ENCODE results near the gene PALLD. TPM values are rescaled to one million over a fixed set of nuclear protein-coding genes. Genes with fewer than 3 reads are reported as not detected.

The PALLD gene
- total RNA-seq, 4 donors from 2014 or later = 266 to 761 (median 441) TPM

DNA sequence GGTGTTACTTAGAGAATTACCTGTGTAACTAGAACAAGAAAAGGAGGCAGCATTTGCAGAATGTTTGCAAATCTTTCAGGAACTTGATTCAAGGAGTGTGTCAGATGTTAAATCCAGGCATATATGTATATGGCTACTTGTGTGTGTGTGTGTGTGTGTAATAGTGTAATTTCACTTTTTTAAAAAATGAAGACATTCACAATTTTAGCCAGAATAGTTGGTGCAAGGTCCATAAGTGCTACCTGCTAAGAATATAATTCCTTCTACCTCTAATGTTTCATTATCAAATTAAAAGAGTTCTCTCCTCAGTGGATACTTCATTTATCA is 158.0 kb downstream of the PALLD start:
- Histone ChIP-seq H3K4me1 (peaks cover 0 to 4% of the 10 kb centered on the region in 2 donors), H3K27me3 (no peaks in the 10 kb centered on the region), H3K27ac (peak overlapping the region; percentile 40 to 64), H3K9me3 (no peaks in the 10 kb centered on the region), H3K36me3 (no peaks in the 10 kb centered on the region), H3K4me3 (no peak overlapping the region)
- intact Hi-C loops (cut with DNase I; ENCODE audit: low total_unique reads) = no loop called here
- DNase-seq = no peak
- no peak for TF ChIP-seq POLR2A (IDR thresholded peaks at IDR 0.05)
- TF ChIP-seq, protein P1, sequence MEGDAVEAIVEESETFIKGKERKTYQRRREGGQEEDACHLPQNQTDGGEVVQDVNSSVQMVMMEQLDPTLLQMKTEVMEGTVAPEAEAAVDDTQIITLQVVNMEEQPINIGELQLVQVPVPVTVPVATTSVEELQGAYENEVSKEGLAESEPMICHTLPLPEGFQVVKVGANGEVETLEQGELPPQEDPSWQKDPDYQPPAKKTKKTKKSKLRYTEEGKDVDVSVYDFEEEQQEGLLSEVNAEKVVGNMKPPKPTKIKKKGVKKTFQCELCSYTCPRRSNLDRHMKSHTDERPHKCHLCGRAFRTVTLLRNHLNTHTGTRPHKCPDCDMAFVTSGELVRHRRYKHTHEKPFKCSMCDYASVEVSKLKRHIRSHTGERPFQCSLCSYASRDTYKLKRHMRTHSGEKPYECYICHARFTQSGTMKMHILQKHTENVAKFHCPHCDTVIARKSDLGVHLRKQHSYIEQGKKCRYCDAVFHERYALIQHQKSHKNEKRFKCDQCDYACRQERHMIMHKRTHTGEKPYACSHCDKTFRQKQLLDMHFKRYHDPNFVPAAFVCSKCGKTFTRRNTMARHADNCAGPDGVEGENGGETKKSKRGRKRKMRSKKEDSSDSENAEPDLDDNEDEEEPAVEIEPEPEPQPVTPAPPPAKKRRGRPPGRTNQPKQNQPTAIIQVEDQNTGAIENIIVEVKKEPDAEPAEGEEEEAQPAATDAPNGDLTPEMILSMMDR (IDR thresholded peaks at IDR 0.05) = no peak

DNA sequence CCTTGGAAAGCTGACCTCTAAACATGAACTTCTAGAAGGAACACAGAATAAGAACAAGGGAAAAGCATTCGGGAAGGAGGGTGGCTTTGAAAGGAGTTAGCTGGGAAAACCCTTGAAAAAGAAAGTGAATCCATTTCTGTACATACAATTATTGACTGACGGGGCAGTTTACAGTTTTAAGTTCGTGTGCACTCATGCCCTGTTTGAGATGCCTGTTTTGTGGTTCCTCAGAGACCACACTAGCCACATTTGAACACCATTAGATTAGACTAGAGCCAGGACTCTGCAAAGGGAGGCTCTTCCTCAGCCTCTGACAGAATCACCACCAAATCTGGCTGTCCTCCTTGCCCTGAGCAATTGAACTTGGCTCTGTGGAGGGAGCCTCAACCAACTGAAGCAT is 158.3 kb downstream of the PALLD start:
- Histone ChIP-seq H3K4me1 (peaks cover 0 to 4% of the 10 kb centered on the region in 2 donors), H3K9me3 (no peaks in the 10 kb centered on the region), H3K27ac (peak overlapping the region; percentile 40 to 64), H3K4me3 (no peak overlapping the region), H3K27me3 (no peaks in the 10 kb centered on the region), H3K36me3 (no peaks in the 10 kb centered on the region)
- DNase-seq = no peak
- TF ChIP-seq POLR2A (IDR thresholded peaks at IDR 0.05) = no peak
- TF ChIP-seq, protein P1 (IDR thresholded peaks at IDR 0.05) = no peak
- intact Hi-C loops (cut with DNase I; ENCODE audit: low total_unique reads) = no loop called here

DNA sequence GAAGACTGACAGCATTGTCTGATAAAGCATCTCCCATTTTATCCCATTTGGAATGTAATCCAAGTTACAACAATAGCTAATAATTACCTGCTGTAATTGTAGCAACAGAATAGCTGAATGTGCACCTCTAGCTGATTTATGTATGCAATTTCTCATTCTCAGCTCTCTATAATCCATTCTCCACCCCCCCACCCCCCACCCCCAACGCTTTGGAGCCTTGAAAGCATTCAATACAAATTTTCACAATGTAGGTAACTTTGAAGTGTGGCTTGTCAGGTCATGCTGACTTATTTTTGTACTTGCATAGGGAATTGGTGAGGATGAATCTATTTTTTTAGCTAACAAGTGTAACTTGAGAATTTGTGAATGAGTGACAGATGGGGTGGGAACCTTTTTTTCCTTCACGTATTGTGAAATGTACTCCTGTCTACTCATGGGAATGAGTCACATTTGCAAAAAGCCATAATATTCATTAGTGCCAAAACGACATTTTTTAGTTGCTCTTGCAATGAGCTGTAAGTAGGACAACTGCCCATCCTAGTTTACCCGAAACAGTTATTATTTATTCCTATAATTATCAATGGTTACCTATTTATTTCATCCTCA is 159.3 kb downstream of the PALLD start:
- H3K36me3 ChIP-seq = no peaks in the 10 kb centered on the region
- DNase-seq = no peak
- no peak overlapping the region for H3K4me3 ChIP-seq
- intact Hi-C loops (cut with DNase I; ENCODE audit: low total_unique reads) = no loop called here
- TF ChIP-seq, protein P1 (IDR thresholded peaks at IDR 0.05) = no peak
- no peak for TF ChIP-seq POLR2A (IDR thresholded peaks at IDR 0.05)
- peak overlapping the region; percentile 64 to 66 for H3K27ac ChIP-seq
- H3K27me3 ChIP-seq = no peaks in the 10 kb centered on the region
- H3K4me1 ChIP-seq = peaks cover 0 to 4% of the 10 kb centered on the region in 2 donors
- no peaks in the 10 kb centered on the region for H3K9me3 ChIP-seq

DNA sequence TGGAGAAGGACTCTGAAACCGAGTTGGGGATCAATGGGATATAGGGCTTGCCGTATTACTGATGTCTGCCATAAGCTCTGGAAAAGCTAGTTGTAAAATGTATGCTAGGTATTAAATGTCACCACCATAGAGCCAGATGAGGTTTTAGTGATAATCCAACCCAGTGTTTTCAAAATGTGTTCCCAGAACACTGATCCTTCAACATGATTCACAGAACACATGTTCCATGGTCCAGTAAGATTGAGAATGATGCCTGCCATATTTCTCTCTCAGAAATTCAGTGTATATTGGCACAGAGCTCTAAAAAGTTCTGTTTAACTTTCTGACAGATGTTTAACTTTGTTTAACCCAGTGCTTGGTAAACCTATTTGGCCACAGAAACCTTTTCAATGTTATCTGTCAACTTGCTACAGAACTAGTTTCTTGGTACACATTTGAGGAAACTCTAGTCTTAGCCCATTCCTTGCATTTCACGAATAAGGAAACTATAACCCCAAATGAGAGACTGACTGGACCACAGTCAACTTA is 160.2 kb downstream of the PALLD start:
- H3K36me3 ChIP-seq = no peaks in the 10 kb centered on the region
- H3K4me3 ChIP-seq = no peak overlapping the region
- intact Hi-C loops (cut with DNase I; ENCODE audit: low total_unique reads) = no loop called here
- no peaks in the 10 kb centered on the region for H3K9me3 ChIP-seq
- no peaks in the 10 kb centered on the region for H3K27me3 ChIP-seq
- peaks cover 0 to 4% of the 10 kb centered on the region in 2 donors for H3K4me1 ChIP-seq
- peak overlapping the region; percentile 64 to 66 for H3K27ac ChIP-seq
- no peak for DNase-seq
- TF ChIP-seq, protein P1 (IDR thresholded peaks at IDR 0.05) = no peak
- no peak for TF ChIP-seq POLR2A (IDR thresholded peaks at IDR 0.05)

DNA sequence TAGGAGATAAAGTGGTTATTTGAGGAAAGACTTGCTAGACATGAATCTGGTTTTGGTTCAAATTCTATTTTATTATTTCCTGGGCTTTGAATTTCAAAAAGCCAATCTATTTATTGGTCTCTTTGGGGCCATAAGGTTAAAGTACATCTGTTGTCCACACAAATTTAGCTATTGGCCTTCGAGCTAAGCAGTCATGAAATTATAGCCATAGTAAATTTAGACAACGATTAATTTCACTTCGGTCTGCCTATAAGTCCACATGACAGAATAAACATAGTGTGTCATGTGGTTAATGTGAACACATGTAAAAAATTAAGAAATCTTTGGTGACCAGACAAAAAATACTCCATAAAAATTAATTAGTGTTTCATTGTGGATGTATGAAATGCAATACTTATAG is 161.9 kb downstream of the PALLD start:
- no peaks in the 10 kb centered on the region for H3K27me3 ChIP-seq
- intact Hi-C loops (cut with DNase I; ENCODE audit: low total_unique reads) = no loop called here
- H3K4me1 ChIP-seq = peaks cover 0 to 4% of the 10 kb centered on the region in 2 donors
- H3K9me3 ChIP-seq = no peaks in the 10 kb centered on the region
- TF ChIP-seq, protein P1 (IDR thresholded peaks at IDR 0.05) = no peak
- TF ChIP-seq POLR2A (IDR thresholded peaks at IDR 0.05) = no peak
- DNase-seq = no peak
- no peak overlapping the region for H3K4me3 ChIP-seq
- H3K27ac ChIP-seq = peak overlapping the region; percentile 64 to 66
- H3K36me3 ChIP-seq = no peaks in the 10 kb centered on the region
